GM19372 (cell line): ENCODE measurements around the gene TDRD9.
"Not testable (repeated sequence)": the region's sequence is repeated elsewhere in the genome, so short reads cannot be mapped to it uniquely, and the experiment has no call there.

ENCODE experiments used
- ATAC-seq: cut with Tn5 transposase; IDR thresholded peaks from one replicate; pipeline ENCODE4 v1.9.1; 2021; ENCODE audit warnings: mild to moderate bottlenecking, low read depth, moderate library complexity; ENCODE audit not compliant: unreplicated experiment

TDRD9 gene, protein sequence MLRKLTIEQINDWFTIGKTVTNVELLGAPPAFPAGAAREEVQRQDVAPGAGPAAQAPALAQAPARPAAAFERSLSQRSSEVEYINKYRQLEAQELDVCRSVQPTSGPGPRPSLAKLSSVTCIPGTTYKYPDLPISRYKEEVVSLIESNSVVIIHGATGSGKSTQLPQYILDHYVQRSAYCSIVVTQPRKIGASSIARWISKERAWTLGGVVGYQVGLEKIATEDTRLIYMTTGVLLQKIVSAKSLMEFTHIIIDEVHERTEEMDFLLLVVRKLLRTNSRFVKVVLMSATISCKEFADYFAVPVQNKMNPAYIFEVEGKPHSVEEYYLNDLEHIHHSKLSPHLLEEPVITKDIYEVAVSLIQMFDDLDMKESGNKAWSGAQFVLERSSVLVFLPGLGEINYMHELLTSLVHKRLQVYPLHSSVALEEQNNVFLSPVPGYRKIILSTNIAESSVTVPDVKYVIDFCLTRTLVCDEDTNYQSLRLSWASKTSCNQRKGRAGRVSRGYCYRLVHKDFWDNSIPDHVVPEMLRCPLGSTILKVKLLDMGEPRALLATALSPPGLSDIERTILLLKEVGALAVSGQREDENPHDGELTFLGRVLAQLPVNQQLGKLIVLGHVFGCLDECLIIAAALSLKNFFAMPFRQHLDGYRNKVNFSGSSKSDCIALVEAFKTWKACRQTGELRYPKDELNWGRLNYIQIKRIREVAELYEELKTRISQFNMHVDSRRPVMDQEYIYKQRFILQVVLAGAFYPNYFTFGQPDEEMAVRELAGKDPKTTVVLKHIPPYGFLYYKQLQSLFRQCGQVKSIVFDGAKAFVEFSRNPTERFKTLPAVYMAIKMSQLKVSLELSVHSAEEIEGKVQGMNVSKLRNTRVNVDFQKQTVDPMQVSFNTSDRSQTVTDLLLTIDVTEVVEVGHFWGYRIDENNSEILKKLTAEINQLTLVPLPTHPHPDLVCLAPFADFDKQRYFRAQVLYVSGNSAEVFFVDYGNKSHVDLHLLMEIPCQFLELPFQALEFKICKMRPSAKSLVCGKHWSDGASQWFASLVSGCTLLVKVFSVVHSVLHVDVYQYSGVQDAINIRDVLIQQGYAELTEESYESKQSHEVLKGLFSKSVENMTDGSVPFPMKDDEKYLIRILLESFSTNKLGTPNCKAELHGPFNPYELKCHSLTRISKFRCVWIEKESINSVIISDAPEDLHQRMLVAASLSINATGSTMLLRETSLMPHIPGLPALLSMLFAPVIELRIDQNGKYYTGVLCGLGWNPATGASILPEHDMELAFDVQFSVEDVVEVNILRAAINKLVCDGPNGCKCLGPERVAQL (N-terminal part only)

DNA sequence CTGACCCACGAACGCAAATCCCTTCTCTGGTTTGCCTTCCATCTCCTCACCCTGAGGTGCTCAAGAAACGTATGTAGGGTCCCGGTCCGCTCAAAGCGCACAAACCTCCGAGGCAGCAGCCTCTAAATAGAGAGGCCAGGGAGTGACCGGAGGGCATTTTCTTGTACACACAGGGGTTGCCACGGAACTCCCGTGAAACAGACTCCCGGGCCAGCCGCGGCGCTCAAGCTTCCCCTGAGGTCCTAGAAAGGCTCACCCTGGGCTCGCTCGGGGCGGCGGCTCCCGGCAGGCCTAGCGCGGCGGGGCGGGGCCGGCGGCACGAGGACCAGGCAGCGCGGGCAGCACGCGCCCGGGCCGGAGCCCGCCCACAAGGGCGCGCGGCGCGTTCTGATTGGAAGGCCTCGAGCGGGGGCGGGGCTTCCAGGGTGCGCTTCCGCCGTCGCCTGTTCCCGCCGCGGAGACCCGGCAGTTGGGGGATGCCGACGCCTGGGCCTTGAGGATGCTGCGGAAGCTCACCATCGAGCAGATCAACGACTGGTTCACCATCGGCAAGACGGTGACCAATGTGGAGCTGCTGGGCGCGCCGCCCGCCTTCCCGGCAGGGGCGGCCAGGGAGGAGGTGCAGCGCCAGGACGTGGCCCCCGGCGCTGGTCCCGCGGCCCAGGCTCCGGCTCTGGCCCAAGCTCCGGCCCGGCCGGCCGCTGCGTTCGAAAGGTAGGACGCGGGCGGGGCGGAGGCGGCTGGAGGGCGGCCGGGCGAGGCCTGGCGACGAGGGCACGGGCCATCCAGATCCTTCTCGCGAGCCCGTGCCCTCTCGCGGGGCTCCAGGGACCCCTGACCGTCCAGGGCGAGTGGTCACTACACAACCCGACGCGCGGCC is at the start of gene TDRD9:
TDRD9 (plus strand) TSS at position 446 of the 880 bp plus-strand sequence; CDS start at position 500, 54 bp downstream.
- no peak for ATAC-seq

DNA sequence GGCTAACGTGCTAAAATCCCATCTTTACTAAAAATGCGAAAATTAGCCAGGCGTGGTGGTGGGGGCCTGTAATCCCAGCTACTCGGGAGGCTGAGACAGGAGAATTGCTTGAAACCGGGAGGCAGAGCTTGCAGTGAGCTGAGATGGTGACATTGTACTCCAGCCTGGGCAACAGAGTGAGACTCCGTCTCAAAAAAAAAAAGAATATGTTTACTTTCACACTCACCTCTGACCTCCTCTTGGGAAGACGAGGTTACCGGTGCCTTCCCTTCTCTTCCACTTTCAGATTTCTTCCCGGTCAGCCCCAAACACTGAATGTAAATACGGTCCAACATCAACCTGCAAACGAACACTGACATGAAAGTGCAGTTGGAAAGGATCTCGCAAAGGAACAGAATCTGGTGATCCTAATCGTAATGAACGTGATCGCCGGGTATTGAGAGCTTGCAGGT is 49.1 kb upstream of the TDRD9 start:
- no peak for ATAC-seq

DNA sequence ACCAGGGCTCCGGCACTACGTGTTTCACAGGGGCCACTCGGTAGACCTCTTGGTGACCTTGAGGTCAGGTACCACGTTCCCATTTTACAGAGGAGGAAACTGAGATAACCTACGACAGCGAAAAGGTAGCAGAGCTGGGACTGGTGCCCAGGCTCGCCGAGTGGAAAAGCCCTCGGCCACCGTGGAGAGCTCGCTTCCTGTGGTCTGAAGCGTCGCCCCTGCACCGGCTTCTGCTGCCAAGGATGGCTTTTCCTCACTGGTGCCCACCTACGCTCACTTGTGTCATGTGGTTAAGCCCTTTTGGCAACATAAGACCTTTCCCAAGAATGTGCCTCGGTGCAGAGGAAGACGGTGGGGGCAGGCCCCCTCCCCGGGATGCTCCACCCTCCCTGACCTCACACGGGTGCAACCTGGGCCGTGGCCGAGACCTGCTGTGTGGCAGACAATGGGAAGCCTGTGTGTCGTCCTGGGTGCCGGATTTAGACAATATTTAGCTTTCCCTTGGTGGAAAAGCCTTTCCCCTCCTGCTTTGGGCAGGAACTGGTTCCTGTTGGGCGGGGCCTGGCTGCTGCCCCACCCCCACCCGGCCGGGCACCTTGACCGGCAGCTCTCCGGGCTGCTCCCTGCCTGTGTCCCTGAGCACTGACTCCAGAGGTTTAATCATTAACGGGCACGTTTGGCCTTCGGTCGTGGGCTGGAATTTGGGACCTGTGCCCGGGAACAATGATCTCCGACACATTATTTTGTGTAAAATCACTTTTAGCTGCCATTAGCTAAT is 48.5 kb upstream of the TDRD9 start:
- ATAC-seq: no peak

DNA sequence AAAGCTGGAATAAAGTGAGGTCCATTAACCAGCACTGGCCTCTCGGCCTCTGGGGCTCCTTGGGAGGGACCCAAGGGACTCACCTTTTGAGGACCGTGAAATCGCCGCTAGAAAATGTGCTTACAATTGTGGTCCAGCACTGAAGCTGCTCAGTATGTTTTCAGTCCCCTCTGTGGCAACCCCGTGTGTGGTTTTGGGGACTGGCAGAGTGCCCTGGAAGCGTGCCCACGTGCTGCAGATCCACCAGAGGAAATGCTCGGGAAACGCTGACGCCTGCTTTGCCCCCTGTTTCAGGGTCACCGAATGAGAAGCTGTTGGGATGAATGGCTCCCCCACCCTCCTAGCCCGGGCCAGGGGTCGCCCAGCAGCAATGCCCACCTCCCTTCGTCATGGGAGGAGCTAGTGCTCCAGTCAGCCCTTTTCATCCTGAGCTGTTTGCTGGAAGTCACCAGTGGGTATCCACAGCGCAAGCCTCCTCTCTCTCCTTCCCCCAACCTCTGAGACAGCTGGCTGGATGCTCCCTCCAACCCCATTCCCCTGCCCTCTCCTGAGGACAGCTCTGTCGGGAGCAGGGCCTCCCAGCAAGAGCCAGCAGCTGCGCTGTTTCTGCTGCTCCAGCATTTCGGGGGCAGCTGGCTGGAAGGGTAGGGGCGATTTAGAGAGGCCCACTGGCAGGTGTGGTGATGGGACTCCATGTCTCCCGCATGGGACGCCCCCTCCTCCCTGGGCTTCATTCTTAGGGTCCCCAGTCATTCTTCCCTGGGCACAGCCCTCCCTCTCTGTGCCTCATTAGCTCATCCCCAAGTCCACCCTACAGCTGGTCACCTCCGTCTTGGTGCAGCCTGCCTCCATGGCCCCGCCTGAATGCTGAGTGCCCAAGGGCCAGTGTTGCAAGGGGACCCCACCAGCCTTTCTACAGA is 47.6 kb upstream of the TDRD9 start:
- ATAC-seq: no peak

DNA sequence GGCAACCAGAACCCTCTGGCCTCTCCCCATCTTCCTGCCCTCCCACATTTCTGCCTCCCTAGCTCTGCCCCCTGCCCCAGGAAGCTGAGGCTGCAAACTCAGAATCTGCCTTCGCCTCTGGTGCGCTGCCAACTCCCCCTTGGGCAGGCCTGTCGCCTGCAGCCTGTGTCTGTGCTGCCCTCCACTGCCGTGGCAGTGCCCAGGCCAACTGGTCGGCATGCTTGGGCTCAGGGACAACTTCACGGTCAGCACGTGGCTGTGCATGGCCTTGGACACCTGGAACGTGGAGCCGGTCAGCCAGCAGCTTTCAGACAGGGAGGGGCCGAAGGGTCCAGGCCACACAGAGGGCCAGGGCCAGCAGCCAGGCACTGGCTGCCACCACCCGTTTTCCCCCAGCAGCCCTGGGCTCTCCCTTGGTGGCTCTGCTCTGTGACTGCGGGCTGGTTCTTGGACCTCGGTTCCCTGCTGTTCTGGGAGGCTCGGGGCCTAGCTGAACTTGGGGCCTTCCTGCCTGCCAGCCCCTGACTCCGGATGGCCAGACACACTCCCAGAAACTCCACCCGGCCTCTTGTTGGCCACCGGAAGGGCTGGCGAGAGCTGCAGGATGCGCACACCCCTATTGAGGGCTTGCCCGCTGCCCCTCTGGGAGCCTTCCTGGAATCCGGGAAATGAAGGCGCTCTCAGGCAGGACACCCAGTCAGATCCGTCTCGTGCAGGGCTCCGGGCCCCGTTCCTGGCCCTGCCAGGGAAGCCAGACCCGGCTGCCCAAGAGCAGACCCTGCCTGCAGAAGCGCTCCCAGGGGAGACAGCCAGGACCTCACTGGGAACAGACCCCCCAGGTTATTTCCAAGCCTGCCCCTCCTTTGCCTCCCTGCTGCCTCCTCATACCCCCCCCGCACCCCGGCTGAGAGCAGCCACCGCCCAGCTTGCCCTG is 46.7 kb upstream of the TDRD9 start:
- no peak for ATAC-seq

DNA sequence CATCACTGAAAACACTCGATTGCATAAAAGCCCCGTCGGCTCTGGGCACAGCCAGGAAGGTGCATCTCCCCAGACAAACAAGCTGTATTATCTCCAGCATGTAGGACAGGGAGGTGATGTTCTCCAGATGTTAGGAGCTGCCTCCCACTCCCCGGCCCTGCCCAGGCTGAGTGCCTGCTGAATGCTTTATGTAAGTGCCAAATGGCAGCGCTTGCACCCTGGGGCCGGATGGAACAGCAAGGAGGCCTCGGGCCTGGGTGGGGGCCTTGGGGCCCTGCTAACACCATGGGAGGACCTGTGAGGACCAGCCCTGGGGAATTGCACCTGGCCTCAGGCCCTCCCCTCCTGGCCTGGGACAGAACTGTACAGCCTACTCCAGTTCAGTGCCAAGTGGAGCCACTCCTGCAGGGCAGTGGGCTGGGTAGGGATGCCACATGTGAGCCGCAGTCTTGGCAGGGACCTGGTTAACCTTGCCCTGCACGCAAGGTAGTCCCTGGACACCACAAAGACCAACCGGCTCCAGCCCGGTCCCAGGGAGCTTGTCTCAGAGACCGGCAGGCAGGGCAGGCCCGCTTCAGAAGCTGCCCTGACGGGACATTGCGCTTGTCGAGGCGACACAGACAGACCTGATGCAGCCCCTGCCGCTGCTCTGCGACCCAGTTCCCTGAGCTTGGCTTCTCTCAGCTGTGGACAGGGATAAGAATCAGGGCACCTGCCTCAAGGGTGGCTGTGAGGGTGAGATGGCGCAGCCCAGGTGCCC is 45.6 kb upstream of the TDRD9 start:
- ATAC-seq: no peak

DNA sequence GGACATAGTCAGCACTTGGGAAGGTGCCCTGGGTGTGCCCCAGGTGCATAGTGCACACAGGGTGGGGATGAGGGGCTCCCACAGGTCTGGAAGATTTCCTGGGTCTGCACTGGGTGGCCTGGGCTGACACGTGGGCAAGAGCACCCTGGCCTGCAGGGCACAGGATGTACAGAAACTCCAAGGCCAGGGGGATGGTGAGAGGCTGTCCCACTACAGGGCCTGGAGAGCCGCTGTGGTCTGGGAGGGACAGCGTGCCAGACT is 45.1 kb upstream of the TDRD9 start:
- no peak for ATAC-seq

DNA sequence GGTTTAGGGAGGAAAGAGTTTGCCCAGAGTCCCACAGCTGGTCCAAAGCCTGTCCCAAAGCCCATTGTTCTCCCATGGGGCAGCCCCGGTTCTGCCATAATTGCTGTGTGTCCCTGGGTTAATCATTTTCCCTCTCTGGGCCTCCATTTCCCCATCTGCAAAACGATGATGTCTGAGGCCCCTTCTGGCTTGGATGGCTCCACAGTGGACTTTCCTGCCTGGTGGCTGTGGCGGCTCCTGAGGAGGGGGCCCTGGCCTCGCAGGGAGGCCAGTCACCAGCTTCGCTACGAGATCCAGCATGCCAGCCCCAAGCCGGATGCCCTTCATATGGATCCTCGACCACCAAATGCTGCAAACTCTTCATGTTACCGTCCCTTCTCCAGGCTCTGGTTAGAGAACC is 43.4 kb upstream of the TDRD9 start:
- ATAC-seq: no peak

DNA sequence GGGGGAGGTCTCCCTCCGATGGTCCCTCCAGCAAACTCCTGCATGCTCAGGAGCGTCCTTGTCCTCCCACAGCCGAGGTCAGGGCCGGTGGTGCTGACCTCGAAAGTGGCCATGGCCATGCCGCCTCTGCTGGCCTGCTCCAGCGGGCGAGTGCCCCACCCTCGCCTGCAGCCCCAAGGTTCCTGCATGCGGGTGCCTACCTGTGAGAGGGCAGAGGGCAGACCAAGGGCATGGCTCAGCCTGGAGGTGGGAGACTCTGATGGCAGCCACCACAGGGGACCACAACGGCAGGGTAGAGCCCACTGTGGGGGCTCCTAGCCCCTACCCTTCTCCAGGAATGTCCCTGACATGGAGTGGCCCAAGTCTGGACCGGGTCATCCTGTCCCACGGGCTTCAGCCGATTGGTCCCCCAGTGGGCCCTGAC is 42.7 kb upstream of the TDRD9 start:
- ATAC-seq: no peak

DNA sequence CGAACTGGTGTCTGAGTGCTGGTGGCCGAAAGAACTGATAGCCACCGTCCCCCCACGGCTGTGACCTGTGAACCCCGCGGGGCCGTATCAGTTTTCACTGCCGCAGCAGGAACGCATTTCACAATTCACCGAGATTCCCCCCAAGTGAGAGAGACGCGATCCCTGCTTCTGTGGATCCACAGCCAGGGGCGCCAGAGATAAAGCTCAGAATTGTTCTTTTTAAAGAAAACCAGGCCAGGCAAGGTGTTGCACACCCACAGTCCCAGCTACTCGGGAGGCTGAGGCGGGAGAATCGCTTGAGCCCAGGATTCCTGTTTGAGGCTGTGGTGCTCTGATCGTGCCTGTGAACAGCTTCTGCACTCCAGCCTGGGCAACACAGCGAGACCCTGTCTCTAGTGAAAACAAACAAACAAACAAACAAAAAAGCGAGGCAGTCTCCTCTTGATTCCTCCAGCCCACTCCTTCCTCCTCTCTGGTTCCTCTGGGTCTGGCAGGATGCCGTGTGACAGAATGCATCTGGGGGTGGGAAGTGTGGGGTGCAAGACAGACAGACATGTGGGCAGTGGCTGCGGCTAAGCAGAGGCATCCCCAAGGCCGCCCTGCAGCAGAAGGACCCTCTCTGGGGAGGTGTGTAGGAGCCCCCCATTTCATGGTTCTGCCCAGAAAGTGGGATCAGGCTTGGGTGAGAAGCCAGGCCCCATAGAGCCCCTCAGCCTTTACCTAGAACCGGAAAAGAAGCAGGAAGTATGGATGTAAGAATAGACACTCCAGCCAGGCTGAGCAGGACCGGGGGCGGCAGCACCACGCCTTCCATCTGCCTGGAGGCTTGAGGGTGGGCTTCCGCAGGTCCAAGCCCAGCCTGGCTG is 41.7 kb upstream of the TDRD9 start:
- ATAC-seq: no peak

DNA sequence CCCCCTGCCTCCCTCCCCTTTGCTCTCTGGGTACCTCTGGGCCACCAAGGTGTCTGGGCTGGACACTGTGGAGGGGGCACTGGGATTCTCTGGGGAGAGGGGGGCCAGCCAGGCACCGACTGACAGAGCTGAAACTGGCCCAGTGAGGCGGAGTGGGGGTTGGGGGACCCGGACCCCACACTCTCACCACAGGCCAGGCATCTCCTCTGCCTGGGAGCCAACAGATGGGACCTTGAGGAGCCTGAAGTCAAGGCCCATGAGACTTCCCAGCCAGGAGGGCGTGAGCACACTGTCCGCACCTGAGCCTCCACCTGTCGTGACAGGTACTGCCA is 41.1 kb upstream of the TDRD9 start:
- ATAC-seq: no peak

DNA sequence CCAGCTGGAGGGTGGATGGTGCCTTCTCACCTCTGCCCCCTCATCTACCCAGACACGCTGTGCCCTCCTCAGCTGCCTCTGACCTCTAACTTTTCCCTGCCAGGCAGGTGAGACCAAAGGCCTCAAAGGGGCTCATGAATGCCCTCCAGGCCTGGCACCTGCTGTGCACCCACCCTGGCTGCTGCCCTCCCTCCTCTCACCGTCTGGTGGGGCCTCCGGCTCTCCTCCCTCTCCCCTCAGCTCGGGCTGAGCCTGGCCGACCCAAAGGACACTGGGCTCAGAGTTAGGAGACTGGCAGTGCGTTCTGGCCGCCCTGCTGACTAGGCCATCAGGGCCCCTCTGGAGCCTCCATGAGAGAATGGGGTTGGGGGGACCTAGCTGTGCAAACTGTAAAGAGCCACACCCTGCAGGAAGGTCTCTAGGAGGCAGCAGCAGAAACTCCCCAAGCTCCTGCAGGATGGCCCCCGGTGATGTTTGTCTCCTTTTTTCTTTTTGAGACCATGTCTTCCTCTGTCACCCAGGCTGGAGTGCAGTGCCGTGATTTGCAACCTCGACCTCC is 40.6 kb upstream of the TDRD9 start:
- no peak for ATAC-seq

DNA sequence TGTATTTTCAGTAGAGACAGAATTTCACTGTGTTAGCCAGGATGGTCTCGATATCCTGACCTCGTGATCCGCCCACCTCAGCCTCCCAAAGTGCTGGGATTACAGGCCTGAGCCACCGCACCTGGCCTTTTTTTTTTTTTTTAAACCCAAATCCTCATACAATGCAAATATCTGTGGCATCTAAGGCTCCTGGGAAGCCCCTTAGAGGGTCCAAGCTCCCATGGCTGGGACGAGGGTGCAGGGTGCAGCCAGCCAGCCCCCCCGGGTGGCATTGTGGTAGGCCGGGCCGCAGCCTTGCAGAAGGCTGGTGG is 39.3 kb upstream of the TDRD9 start:
- ATAC-seq: not testable (repeated sequence)

DNA sequence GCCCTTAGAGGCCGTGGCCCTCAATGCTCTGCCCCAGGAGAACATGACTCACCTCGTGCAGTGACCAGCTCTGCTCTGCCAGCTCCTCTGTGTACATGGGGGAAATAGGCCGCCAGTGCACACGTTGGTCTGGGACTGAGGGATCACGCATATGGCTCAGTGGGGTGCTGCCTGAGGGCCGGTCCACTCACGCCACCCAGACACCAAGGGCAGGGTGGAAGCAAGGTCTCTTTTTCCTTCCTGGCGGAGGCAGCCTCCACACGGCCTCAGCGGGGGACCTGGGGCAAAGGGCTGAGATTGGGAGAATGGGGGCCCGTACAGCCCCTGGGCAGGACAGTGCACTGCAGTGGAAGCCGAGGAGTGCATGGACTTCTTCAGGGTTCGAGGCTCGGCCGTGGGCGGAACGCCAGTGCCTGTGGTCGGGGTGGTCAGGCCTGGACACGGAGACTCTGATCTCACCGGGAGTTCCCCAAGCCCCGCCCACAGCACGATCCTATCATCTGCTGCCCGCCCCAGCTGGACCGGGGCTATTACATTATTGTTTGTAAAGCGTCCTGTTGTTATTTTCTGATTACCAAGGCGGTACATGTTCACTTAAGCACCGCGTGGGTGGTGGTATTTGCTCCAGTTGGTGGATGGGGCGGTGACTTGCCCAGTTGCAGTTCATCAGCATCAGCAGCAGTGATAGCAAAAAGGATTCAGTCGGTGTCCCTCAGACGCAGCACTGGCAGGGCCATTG is 38.8 kb upstream of the TDRD9 start:
- ATAC-seq: no peak

DNA sequence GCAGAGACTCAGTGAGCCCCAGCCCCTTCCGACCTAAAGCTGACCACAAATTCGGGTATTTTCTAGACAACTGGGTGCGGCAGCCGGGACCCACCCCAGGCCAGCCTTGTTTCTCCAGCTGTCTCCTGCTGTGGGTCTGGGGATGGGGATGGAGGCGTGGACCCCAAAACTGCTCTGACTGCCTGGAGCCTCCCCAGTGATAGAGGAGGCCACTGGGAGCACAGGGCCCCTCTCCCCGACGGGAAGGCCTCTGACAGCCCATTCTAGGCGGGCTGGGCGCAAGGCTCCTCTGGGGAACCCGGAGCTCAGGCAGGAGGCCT is 38.2 kb upstream of the TDRD9 start:
- ATAC-seq: no peak
